Esophagus squamous epithelium (tissue), 4 donors: ENCODE measurements around the gene CACNG4.

Source experiments
- POLR2A ChIP-seq, 4 donors: fragments of 450-650 bp; IDR thresholded peaks; one replicate each; pipeline ENCODE4 v1.6.1; 2017; ENCODE audit warnings: antibody characterized with exemption in 4 of 4, mild to moderate bottlenecking in 4 of 4, moderate library complexity in 3 of 4
- TF ChIP-seq, protein P1 (sequence below), 6 experiments: fragments of 450-650 bp in 4 of 6; fragments of 200-600 bp in 2 of 6; sonication (generic) in 2 of 6; IDR thresholded peaks; one replicate each; pipeline ENCODE4 v1.5.1; 2016 to 2019; ENCODE audit warnings: antibody characterized with exemption in 6 of 6, mild to moderate bottlenecking in 4 of 6, moderate library complexity in 4 of 6

DNA sequence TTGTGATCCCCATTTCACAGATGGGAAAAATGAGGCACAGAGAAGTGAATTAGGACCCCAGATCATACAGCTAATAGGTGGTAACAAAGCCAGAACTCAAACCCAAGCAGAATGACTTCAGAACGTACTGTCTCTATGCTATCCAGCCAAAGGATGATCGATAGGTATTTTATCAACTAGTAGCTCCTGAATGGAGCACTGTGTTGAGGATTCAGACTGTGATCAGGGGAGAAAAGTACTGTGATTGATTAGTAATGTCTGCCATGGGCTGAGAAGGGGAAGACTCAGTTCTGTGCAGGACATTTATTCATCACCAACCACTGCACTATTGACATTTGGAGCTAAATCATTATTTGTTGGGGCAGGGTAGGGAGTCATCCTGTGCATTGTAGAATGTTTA, 38.7 kb downstream of the CACNG4 start:
- TF ChIP-seq, protein P1, sequence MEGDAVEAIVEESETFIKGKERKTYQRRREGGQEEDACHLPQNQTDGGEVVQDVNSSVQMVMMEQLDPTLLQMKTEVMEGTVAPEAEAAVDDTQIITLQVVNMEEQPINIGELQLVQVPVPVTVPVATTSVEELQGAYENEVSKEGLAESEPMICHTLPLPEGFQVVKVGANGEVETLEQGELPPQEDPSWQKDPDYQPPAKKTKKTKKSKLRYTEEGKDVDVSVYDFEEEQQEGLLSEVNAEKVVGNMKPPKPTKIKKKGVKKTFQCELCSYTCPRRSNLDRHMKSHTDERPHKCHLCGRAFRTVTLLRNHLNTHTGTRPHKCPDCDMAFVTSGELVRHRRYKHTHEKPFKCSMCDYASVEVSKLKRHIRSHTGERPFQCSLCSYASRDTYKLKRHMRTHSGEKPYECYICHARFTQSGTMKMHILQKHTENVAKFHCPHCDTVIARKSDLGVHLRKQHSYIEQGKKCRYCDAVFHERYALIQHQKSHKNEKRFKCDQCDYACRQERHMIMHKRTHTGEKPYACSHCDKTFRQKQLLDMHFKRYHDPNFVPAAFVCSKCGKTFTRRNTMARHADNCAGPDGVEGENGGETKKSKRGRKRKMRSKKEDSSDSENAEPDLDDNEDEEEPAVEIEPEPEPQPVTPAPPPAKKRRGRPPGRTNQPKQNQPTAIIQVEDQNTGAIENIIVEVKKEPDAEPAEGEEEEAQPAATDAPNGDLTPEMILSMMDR (IDR thresholded peaks at IDR 0.05) = no peak
- no peak for TF ChIP-seq POLR2A (IDR thresholded peaks at IDR 0.05)
